Activated CD4-positive, alpha-beta T cell treated with anti-CD3 and anti-CD28 coated beads, Interleukin-2, amount 50 U/mL, for 24 hours (primary cell): ENCODE data around the gene RFC4.
A peak's percentile ranks its signal among the peaks of the same experiment; 100 is the strongest.
"Not testable (repeated sequence)": the region's sequence is repeated elsewhere in the genome, so short reads cannot be mapped to it uniquely, and the experiment has no call there.

Experiments used
- DNase-seq, 2 donors: peaks; one replicate each; pipeline ENCODE4 v3.0.0-alpha.2; 2020; ENCODE audit warnings: low read depth in 1 of 2, low spot score in 1 of 2

Gene RFC4

GRCh38 chr3:186806089-186807055, at the start of gene RFC4:
TSS of gene RFC4 (minus strand) at chr3:186806482. CDS start at chr3:186804713, 1,769 bp downstream.
- peak; percentile 85 to 87 for DNase-seq

- no peak for DNase-seq
Observed at GRCh38 chr3:186854954-186855353, 48.7 kb upstream of the RFC4 start.

GRCh38 chr3:186854146-186854545, 47.9 kb upstream of the RFC4 start:
- DNase-seq: no peak

- DNase-seq: no peak
Observed at GRCh38 chr3:186852994-186853393, 46.7 kb upstream of the RFC4 start.

DNA sequence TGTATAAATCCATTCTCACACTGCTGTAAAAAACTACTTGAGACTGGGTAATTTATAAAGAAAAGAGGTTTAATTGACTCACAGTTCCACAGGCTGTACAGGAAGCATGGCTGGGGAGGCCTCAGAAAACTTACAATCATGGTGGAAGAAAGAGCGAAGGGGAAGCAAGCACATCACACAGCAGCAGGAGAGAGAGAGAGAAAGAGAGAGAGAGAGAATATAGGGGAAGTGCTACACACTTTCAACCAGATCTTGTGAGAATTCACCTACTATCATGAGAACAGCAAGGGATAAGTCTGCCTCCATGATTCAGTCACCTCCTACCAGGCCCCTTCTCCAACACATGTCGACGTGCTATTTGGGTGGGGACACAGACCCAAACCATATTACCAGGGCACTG, 45.6 kb upstream of the RFC4 start:
- not testable (repeated sequence) for DNase-seq

GRCh38 chr3:186849374-186849975, 43.2 kb upstream of the RFC4 start:
- DNase-seq: no peak

DNA sequence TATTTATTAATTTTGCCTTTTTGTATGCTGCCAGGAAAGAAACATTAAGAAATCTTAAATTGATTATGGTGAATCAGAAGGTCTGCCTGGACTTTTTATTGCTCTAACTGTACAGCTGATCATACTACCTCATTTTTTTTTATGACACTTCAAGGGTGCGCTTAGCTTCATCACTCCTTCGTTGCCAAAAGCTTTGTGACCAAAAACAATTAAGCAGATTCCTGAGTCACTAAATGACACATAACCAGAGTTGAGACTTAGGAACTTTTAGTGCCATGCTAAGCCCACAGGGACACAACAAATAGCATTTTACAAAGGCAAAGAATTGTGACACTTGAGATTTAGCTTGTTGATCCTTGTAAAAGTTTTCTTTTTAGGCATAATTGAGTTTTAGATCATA, 41.2 kb upstream of the RFC4 start:
- DNase-seq: no peak

GRCh38 chr3:186845756-186846155, 39.5 kb upstream of the RFC4 start:
- no peak for DNase-seq

GRCh38 chr3:186844908-186845307, 38.6 kb upstream of the RFC4 start:
- no peak for DNase-seq

- no peak for DNase-seq
Observed at GRCh38 chr3:186843039-186843432, 36.8 kb upstream of the RFC4 start.

GRCh38 chr3:186842426-186843038, 36.2 kb upstream of the RFC4 start, which contains the start of gene ADIPOQ:
TSS of gene ADIPOQ (plus strand) at chr3:186842710. CDS start at chr3:186853059, 10,349 bp downstream.
- DNase-seq: no peak

DNA sequence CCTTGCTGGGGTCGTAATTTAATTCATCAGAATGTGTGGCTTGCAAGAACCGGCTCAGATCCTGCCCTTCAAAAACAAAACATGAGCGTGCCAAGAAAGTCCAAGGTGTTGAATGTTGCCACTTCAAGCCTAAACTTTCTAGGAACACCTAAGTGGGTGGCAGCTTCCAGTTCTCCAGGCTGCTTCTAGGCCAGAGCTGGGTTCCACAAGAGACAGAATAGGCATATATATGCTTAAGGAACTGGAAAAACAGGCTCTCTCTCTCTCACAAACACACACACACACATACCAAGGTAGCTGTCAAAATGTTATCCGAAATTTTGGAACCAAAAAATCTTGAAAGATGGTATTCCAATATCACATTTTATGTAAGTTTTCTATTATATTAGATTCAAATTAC, 35.3 kb upstream of the RFC4 start:
- DNase-seq: no peak

DNA sequence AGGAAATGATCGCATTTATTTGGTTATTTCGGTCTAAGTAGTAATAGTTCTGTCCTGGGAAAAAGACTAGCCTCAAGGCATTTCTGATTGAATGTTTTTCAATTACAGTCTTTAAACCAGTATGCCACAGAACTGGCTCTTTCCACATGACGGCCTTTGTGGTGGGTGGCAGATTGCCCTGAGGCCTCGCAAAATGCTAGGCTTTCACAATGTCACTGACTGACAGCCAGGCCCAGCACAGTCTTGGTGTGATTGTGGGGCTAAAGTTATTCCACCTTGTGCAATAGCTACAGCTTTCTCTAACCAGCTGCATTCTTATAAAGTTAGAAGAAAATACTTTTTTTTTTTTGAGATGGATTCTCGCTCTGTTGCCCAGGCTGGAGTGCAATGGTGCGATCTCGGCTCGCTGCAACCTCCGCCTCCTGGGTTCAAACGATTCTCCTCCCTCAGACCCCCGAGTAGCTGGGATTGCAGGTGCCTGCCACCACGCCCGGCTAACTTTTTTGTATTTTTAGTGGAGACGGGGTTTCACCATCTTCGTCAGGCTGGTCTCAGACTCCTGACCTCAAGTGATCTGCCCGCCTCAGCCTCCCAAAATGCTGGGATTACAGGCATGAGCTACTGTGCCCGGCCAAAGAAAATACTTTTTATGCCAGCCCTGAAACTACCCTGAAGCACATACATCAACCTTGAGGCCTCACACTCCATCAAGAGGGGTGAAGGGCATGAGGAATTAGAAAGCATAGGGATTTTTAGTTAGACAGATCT, 33.8 kb upstream of the RFC4 start:
- DNase-seq: no peak

GRCh38 chr3:186832276-186832675, 26.0 kb upstream of the RFC4 start:
- no peak for DNase-seq

DNA sequence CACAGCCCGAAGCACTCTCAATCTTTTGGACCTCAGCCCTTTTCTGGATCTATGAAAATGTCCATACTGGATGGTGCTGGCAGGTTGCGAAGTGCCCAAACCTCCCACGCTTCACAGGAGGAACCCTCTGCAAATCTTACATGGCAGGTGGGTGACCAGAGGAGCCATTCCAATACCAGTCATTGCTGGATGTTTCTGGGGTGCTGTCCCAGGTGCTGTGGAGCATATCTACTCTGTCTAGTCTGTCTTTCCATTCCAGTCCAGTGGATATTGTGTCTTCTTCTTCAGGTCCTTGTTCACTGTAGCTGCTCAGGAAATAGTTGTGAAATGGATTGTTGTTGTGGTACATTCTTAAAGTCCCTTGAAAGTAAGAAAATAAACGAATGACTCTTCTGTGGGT, 25.5 kb upstream of the RFC4 start:
- DNase-seq: no peak

DNA sequence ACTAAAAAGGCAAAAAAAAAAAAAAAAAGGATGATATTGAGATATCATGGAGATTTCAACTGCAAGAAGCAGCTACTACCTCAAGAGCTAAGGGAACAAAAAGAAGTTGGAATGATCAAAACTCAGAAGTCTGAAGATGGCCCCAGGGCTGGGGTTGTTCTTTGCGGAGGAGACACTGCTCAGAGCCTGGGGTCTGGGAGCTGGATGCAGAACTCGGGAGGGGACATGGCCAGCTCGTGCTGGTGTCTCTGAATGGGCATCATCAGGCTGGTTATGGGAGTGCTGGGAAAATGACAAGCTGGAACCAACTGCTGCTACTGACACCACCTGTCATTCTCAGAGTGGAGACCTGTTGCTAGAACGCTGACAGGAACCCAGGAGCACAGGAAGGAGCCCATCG, 22.1 kb upstream of the RFC4 start:
- DNase-seq: no peak

GRCh38 chr3:186826976-186827857, 20.9 kb upstream of the RFC4 start:
- peak; percentile 64 to 77 for DNase-seq

DNA sequence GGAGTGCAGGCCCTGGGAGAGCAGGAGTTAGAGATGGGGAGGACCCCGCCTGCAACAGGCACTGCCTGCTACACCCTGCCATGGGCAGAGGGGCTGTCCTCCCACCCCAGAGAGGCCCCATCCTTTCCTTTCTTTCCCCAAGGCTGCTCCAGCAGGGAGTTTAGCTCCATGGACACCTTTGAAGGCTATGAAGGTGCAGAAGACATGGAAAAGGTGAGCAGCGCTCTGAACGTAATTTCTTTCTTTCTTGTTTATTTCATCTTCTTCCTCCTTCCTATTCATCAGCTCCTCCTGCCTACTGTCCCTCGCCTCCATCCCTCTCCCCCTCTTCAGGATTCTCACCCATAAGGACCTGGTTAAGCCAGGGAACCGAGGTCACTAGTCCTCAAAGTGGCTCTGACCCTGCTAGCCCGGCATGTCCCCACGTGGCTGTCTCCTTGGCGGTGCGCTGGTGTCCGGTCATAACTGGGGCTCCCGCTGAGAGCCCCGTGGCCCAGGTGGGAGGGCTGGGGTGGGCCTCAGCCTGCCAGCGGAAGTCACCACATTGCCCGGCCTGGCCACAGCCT, 20.2 kb upstream of the RFC4 start:
- peak in 1 of 2 donors; percentile 8 for DNase-seq

DNA sequence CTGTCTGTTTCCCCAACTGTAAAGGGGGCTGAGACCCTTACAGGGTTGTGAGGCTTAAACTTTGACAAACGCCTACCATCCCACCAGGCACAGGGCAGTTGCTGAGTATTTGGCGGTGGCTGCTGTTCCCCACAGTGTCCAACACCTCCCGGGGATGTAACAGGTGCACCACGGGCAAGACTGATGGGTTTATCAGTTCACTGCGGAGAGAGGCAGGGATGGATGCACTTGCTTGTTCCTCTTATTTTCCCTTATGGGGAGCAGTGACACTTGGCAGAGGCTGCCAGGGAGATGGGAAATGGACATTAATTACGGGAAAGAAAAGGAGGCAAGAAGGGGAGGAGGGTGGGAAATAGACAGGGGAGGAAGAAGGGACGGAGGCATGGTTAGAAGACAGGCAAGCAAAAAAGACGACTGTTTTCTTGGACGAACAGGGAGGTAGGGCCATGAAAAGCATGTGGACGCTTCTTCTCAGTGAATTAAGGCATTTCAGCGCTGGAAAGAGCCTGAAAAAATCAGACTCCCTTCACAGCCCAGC, 19.7 kb upstream of the RFC4 start:
- no peak for DNase-seq
